GM21526 (cell line): ENCODE measurements around the gene SLC22A12.

Source experiments
- ATAC-seq: cut with Tn5 transposase; IDR thresholded peaks from one replicate; pipeline ENCODE4 v1.9.1; 2021; ENCODE audit warnings: moderate library complexity; ENCODE audit not compliant: unreplicated experiment, low FRiP score

SLC22A12 gene

GRCh38 chr11:64602466-64603070 is 11.5 kb downstream of the SLC22A12 start:
- no peak for ATAC-seq

GRCh38 chr11:64603411-64604110 is 12.5 kb downstream of the SLC22A12 start:
- no peak for ATAC-seq

GRCh38 chr11:64604458-64605243 is 13.6 kb downstream of the SLC22A12 start:
- ATAC-seq: no peak

DNA sequence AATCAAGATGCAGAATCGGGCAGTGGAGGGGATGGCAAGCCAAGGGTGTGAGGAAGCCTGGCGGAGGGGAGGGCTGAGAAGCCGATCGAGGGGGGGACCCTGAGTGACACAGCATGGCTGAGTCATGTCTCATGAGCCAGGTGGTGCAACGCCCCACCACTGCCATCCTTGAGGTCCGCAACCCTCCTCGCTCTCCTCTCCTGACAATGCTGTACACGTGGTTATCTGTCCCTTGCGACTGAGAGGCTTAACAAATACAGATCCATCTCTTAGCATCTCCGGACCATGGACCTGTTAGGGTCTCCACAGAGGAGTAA is 14.2 kb downstream of the SLC22A12 start:
- no peak for ATAC-seq

GRCh38 chr11:64605656-64606585 is 14.9 kb downstream of the SLC22A12 start:
- ATAC-seq: no peak

DNA sequence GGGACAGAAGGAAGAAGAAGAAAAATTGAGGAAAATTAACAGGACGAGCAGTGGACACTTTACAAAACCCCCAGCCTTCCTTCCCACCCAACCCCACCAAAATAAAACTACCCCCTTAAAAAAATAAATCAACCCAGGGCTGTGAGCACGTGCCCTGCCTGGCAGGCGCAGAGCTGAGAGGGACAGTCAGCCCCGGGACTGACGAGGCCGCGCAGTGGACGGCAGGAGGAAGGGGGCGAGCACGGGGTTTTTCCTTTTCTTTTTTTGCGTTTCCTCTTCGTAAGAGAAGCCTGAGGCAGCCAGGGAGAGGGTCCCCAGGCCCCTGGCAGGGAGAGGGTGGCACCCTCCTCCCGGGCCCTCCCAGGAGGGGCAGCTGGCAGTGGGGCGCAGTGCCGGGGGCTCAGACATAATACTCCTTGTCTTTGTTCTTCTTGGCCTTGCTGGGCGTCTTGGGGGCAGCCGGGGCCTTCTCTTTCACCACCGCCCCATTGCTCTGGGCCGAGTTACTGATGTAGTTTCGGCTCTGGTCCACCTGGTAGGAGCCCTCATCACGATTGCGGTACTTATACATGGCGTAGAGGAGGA is 15.9 kb downstream of the SLC22A12 start:
- no peak for ATAC-seq

- ATAC-seq: no peak
Observed at GRCh38 chr11:64607381-64607985, 16.5 kb downstream of the SLC22A12 start.

GRCh38 chr11:64608046-64608445 is 17.0 kb downstream of the SLC22A12 start:
- ATAC-seq: no peak

DNA sequence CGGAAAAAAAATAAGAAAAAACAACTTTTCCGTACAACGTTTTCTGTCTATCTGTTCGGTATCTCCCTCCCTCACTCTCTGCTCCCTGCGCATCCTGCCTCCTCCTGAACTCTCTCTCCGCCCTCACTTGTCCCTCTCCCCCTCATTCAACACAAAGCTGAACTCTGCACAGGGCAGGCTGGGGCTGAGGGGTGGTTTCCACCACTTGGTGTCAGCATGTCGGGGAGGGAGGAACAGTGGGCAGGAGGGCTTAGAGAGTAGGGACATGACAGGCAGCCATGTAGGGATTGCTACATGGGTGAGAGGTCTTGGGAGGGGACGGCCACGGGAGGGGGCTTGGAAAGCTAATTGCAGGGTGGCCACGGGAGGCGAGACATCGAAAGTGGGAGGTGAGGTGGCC is 17.6 kb downstream of the SLC22A12 start:
- ATAC-seq: no peak

DNA sequence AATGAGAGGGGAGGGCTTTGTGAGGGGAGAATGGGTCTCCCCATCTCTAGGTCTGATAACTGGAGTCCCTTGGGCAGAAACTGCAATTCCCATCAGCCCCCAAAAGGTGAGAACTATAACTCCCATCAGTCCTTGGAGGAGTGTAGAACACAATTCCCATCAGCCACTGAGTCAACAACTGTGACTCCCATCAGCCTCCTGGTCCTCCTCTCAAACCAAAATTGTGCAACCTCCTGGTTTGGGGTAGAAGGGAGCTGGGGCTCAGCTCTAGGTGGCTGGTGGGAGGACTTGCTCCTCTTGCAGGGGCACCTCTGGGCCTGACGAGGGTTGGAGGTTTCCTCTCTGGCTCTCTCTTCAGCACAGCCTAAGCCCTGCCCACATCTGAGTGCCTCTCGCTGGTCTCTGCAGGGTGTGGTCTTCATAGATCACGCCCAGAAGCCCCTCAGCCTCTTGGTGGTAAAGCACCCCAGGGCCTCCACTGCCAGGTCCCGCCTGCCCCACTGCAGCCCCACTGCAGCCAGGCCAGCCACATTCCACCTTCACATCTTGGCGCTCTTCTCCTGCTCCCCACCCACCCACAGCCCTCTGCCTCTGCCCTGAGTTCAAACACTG is 18.5 kb downstream of the SLC22A12 start:
- no peak for ATAC-seq

DNA sequence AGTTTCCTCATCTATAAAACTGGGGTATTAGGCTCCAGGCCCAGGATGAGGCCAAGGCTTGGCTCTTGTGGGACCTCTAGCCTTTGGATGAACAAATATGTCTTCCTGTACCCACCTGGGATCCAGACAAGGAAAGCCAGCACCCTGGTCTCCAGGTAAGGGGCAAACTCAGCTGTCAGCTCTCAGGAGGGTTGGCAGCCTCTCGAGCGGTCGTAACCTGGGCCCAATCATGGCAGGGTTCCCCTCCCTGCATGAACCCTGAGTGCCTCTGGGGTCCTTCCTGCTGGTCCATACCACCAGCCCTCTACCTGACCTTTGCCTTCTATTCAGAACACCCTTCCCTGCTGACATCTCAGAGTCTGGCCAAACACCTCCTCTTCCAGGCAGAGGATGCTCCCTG is 19.6 kb downstream of the SLC22A12 start:
- ATAC-seq: no peak

- no peak for ATAC-seq
Observed at GRCh38 chr11:64611176-64611575, 20.2 kb downstream of the SLC22A12 start.

DNA sequence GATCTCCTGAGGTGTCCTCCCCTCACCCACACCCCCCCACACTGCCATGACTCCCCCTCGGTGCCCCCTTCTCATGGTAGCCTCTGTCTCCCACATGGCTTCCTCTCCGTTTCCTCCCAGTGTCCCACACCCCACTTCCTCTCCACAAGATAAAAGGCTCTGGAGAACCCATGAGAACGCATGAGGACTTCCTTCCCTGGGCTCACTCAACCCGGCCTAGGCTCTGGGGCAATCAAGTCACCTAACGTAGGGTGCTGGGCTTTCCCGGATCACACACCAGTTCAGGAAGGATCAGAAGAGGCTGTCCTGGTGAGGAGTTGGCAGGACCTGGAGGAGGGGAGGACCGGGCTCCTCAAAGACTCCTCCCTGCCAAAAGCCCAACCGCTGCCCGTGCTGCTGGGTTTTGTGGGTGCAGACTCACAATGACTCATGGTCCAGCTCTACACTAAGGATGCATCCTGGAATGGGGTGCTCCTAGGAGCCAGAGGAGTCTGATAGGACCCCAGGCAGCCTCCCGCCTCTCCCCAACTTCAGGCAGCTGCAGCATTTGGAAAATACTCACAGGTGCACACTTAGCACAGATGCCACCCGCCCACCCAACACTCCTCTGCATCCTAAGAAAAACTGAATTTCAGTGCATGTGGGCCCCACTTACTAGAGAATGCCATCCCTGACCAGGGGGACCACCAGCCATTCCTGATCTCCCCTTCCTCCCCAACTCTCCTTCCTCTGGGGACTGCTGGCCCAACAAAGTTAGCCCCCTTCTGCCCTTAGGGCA is 21.0 kb downstream of the SLC22A12 start:
- no peak for ATAC-seq

GRCh38 chr11:64613648-64614047 is 22.6 kb downstream of the SLC22A12 start:
- ATAC-seq: no peak

- no peak for ATAC-seq
Observed at GRCh38 chr11:64614917-64615316, 23.9 kb downstream of the SLC22A12 start.

- no peak for ATAC-seq
Observed at GRCh38 chr11:64616817-64617216, 25.8 kb downstream of the SLC22A12 start.

DNA sequence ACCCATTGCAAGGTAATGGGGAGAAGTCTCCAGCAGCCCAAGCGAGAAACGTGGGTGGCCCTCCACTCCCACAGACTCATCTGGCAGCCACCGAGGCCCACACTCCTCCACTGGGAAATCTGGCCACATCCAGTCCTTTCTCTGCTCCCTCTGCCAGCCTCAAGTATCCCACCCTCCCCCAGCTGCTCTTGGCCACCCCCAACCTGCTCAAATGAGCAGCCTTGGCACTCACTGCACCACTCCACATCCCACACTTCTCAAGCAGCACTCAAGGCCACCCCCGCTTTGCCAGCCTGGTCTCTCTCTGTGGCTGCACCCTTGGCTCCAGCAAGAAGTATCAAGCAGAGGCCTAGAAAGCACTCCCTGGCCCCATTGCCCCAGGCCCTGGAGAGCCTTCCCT is 28.2 kb downstream of the SLC22A12 start:
- no peak for ATAC-seq

DNA sequence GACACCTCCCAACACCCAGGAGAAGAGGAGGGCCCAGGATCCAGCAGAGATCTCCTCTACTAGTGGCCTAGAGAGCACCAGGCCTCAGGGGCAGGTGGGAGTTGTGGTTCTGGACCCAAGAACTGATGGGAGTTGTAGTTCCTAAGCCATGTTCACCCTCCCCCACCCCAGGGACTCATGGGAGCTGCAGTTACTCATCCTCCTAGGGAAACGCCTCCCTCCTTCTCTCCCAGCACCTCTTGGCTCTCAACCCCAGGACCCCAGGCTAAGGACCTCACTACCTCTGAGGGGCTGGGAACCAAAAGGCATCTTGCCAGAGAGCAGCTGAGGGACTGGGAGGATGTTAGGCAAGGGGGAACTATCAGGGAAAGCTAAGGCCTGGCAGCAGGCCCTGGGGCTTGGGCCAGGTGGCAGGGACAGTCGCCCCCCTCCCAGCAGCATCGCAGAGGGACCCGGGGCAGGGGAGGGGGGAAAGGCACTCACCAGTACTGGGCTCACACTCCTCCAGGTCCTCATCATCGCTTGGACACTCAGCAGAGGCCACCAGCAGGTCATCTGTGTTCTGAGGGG is 28.9 kb downstream of the SLC22A12 start:
- ATAC-seq: no peak
